ENCODE measurements around the gene GBF1. TPM values are rescaled to one million over a fixed set of nuclear protein-coding genes. Genes with fewer than 3 reads are reported as not detected.

The GBF1 gene
- total and polyA plus RNA-seq, 12 donors: 20.7 to 60.5 (median 49.3) TPM

DNA sequence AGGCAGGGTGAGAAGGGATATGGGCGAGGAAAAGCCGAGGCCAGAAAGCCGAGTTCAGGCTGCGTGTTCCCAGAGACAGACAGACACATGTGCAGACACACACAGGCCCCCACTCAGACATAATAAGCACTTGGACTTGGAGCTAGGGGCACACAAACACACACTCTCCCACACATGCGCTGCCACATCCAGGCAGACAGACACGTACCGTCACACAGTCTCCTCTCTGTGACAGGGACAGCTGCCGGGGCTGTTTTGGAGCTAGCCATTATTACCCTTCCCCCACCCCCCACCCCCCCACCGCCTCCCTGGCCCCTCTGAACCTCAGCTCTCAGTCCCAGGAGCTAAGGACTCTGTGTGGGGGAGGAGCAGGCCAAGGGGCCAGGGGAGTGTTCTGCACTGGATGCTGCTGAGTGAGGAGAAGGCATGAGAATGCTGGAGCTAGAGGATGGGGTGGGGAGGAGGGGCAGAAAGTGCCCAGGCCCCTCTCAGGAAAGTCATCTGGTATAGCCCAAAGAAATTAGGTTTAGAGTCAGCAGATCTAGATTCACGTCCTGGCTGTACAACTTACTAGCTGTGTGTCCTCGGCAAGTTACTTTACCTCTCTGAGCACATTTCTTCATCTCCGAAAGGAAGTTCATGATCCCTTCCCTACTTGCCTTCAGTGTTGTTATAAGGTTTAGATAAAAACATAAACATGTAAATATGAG lies 10.3 kb upstream of the GBF1 start:
- intact Hi-C loops (cut with DNase I): loop anchor here in 1 of 10 donors (10.0 kb wide), 1 partner anchor 240 kb away; no protein-coding TSS in a partner anchor
- H3K27me3 ChIP-seq: peaks cover 0 to 84% (median 29%) of the 10 kb centered on the region in 7 donors

DNA sequence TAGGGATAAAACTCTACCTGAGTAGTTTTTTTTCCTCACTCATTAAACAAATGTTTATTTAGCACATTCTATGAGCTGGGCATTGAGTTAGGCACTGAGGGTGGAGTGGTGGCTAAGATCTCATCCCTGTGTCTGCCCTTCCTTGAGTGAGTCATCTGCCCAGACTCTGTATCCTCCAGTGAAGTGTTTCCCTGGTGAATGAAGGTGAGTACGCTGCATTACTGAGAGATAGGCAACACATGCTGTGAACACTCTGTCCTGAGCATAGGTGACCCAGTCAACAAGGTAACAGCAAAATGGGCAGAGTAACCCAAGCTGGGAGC lies 9.8 kb upstream of the GBF1 start:
- TF ChIP-seq, protein P1, sequence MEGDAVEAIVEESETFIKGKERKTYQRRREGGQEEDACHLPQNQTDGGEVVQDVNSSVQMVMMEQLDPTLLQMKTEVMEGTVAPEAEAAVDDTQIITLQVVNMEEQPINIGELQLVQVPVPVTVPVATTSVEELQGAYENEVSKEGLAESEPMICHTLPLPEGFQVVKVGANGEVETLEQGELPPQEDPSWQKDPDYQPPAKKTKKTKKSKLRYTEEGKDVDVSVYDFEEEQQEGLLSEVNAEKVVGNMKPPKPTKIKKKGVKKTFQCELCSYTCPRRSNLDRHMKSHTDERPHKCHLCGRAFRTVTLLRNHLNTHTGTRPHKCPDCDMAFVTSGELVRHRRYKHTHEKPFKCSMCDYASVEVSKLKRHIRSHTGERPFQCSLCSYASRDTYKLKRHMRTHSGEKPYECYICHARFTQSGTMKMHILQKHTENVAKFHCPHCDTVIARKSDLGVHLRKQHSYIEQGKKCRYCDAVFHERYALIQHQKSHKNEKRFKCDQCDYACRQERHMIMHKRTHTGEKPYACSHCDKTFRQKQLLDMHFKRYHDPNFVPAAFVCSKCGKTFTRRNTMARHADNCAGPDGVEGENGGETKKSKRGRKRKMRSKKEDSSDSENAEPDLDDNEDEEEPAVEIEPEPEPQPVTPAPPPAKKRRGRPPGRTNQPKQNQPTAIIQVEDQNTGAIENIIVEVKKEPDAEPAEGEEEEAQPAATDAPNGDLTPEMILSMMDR (IDR thresholded peaks at IDR 0.05): no peak
- Histone ChIP-seq H3K4me3 (no peak overlapping the region), H3K27ac (no peak overlapping the region), H3K9me3 (no peaks in the 10 kb centered on the region), H3K36me3 (no peaks in the 10 kb centered on the region), H3K4me1 (peaks cover 4 to 23% (median 15%) of the 10 kb centered on the region in 9 donors), H3K27me3 (peaks cover 0 to 84% (median 25%) of the 10 kb centered on the region in 7 donors)
- intact Hi-C loops (cut with DNase I): loop anchor here in 1 of 10 donors (10.0 kb wide), 1 partner anchor 239 kb away; no protein-coding TSS in a partner anchor
- DNase-seq (no peak), ATAC-seq (no peak)
- WGBS, 2 donors: 91% methylated on average over 1 of the region's 1 CpG

More for the DNA sequence above, 10.3 kb upstream of the GBF1 start:
- TF ChIP-seq, protein P1 (IDR thresholded peaks at IDR 0.05): no peak
- H3K9me3 ChIP-seq: no peaks in the 10 kb centered on the region
- ATAC-seq (no peak), DNase-seq (no peak)
- peaks cover 3 to 23% (median 16%) of the 10 kb centered on the region in 9 donors for H3K4me1 ChIP-seq
- no peak overlapping the region for H3K27ac ChIP-seq
- H3K36me3 ChIP-seq: no peaks in the 10 kb centered on the region
- H3K4me3 ChIP-seq: no peak overlapping the region
- WGBS, 2 donors: 77 to 79% methylated on average over 12 of the region's 12 CpGs

DNA sequence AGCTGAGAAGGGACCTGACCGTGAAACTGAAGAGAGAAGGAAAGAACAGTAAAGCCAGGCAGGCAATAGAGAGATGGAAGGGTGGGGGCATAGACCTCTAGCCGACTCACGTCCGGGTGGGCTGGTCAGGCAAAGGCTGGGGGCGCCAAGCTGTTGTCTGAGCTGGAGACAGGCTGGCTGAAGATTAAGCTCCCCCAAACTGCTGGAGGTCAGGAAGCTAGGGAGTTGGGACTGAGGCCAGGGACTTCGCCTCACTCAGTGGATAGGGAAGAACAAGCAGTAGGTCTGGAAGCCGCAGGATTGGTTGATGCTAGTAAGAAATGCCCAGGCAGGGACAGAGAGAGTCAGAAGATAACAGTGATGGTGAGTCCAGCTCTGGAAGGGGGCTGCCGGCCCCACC lies 9.3 kb upstream of the GBF1 start:
- Histone ChIP-seq H3K4me3 (no peak overlapping the region), H3K36me3 (no peaks in the 10 kb centered on the region), H3K27ac (no peak overlapping the region), H3K27me3 (peaks cover 0 to 84% (median 21%) of the 10 kb centered on the region in 7 donors), H3K4me1 (peaks cover 6 to 23% (median 16%) of the 10 kb centered on the region in 9 donors), H3K9me3 (no peaks in the 10 kb centered on the region)
- no peak for DNase-seq
- intact Hi-C loops (cut with DNase I): loop anchor here in 1 of 10 donors (10.0 kb wide), 1 partner anchor 239 kb away; no protein-coding TSS in a partner anchor
- TF ChIP-seq, protein P1 (IDR thresholded peaks at IDR 0.05): no peak
- 54 to 58% methylated on average over 8 of the region's 8 CpGs for WGBS, 2 donors
- no peak for ATAC-seq

DNA sequence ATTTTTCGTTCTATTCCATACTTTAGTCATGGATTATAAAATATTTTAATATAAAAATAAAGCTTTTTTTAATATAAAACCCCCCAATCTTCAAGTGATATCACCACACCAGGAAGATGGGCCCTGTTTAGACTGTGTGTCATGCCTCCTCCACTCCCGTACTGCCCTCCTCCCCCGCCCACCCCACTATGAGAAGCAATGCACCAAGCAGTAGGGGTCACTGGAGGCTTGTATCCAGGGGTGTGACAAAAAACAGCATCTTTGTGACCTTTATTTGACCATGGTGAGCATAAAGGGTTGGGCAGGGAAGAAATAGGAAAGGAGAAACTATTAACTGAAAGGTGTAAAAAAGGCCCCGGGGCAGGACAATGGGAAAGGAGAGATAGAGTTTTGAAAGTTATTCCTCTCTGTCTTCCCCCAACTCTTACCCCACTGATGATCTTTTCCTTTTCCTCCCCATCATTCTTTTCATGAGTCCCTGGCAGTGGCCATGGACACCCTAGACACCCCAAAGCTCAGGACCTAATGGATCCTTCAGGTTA lies 7.5 kb upstream of the GBF1 start:
- no peak overlapping the region for H3K27ac ChIP-seq
- H3K4me3 ChIP-seq: no peak overlapping the region
- DNase-seq (no peak), ATAC-seq (no peak)
- peaks cover 3 to 27% (median 22%) of the 10 kb centered on the region in 9 donors for H3K4me1 ChIP-seq
- 47 to 84% methylated on average over 4 of the region's 4 CpGs for WGBS, 2 donors
- peaks cover 0 to 82% (median 7%) of the 10 kb centered on the region in 7 donors for H3K27me3 ChIP-seq
- H3K9me3 ChIP-seq: no peaks in the 10 kb centered on the region
- intact Hi-C loops (cut with DNase I): loop anchor here in 1 of 10 donors (10.0 kb wide), 1 partner anchor 237 kb away; no protein-coding TSS in a partner anchor
- no peaks in the 10 kb centered on the region for H3K36me3 ChIP-seq
- TF ChIP-seq, protein P1 (IDR thresholded peaks at IDR 0.05): no peak
